Stimulated activated CD4-positive, alpha-beta T cell treated with anti-CD3 and anti-CD28 coated beads, Interleukin-1b, Interleukin-23, amount 100 ng/mL, for 4 hours (primary cell): Measurements from ENCODE around the gene SHTN1.

Experiments
- DNase-seq, 2 donors: peaks; one replicate each; pipeline ENCODE4 v3.0.0-alpha.2; 2020; ENCODE audit warnings: low read depth in 2 of 2

Gene SHTN1

DNA sequence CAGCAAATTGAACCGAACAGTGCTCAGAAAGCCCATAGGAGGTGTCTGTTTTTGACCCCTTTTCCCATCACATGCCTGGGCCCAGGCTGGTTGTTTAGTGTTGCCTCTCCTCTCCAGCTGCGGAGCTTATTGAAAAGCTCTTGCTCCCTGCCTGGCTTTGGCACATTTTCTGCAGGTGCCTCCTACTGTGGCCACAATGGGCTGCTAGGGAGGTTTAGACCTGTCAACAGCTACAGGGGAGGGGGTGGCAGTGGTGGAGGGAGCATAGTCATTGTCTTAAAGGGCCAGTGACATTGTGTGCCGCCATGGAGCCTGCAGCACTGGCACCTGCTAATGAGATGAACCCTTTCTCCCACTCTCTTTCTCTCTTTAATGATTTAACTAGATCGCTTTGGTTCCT lies 168.9 kb downstream of the SHTN1 start:
- DNase-seq: no peak

- DNase-seq: no peak
Observed at GRCh38 chr10:116835658-116836057, 169.3 kb downstream of the SHTN1 start.

- no peak for DNase-seq
Observed at GRCh38 chr10:116833986-116834985, 170.7 kb downstream of the SHTN1 start.

DNA sequence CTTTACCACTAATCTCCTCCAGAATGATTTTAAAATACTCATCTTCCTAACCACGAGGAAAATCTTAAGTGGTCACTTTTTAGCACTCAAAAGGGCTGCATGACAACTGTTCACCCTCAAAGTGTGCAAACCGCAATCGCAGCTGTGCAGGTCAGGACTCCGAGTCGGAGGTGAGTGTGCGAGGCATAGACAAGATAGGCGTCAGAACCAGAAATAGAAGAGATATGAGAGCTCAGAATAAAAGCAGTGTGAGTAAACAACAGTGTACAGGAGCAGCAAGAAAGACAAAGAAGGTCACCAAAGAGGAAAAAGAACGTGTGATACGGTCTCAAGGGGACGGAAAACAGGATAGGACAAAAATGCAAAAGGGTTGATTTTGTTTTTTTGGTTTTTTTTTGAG lies 173.2 kb downstream of the SHTN1 start:
- no peak for DNase-seq
